GM18498 (cell line): ENCODE data around the gene UBE3C.
A peak's percentile ranks its signal among the peaks of the same experiment; 100 is the strongest.
"Not testable (repeated sequence)": the region's sequence is repeated elsewhere in the genome, so short reads cannot be mapped to it uniquely, and the experiment has no call there.

ENCODE experiments used
- ATAC-seq: cut with Tn5 transposase; IDR thresholded peaks from one replicate; pipeline ENCODE4 v1.9.1; 2021; ENCODE audit warnings: mild to moderate bottlenecking, moderate library complexity; ENCODE audit not compliant: unreplicated experiment

UBE3C gene

DNA sequence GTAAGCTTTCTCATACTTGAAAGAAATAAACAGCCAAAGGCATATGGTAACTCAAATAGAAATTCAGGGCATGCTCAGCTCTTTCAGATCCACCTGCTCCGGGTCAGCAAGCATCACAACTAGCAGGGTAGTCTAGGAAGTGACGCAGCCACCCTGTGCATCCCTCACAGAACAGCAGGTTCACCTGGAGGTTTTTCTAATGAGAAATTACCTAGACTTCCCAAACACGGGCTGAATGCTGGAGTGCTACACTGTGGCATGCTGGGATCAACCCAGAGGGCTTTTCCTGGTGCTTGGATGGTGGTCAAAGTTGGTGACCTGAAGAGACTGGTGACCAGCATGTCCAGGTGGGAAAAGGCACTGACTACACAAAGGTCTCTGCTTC, 131.3 kb downstream of the UBE3C start:
- ATAC-seq = no peak

DNA sequence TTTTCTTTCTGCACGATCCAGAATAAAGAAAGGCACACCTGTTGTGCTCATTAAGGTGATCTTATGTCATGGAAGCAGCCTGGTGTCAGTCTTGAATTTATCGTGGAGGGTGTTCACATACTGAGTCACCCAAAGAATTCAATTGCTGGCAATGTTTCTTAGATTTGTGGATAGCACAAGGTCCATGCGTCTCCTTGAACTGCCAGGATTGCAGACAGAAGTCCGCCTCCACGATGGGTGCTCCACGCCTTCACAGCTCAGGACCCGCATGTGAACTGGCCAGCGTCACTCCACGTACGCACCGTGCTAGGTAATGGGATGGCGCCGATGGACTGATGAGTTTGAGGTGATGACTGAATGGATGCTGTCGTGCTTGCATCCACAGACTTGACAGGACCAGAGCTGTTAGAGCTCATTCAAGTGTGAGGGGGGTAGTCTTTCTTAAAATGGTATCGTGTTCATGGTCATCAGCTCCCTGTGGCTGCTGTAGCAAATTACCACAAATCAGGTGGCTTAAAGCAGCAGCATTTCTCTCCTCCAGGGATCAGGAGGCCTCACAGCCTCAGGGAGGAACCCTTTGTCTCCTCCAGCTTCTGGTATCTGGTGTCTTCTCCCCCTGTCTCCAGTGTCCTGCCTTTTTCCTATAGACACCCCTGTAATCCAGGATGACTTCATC, 132.7 kb downstream of the UBE3C start:
- ATAC-seq = no peak

DNA sequence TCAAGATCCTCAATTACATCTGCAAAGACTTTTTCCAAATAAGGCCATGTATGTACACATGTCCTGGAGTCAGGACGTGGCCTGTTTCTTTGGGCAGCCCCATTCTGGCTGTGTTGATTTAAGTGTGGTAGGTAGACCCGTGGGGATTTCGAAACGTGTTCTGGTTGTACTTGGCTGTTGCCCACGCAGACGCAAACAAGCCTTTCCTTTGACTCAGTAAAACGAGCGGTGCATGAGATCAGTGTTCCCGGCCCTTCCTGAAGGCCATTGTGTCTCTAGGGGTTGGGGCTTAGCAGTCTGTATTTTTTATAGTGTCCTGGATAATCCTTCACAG, 133.2 kb downstream of the UBE3C start:
- no peak for ATAC-seq

DNA sequence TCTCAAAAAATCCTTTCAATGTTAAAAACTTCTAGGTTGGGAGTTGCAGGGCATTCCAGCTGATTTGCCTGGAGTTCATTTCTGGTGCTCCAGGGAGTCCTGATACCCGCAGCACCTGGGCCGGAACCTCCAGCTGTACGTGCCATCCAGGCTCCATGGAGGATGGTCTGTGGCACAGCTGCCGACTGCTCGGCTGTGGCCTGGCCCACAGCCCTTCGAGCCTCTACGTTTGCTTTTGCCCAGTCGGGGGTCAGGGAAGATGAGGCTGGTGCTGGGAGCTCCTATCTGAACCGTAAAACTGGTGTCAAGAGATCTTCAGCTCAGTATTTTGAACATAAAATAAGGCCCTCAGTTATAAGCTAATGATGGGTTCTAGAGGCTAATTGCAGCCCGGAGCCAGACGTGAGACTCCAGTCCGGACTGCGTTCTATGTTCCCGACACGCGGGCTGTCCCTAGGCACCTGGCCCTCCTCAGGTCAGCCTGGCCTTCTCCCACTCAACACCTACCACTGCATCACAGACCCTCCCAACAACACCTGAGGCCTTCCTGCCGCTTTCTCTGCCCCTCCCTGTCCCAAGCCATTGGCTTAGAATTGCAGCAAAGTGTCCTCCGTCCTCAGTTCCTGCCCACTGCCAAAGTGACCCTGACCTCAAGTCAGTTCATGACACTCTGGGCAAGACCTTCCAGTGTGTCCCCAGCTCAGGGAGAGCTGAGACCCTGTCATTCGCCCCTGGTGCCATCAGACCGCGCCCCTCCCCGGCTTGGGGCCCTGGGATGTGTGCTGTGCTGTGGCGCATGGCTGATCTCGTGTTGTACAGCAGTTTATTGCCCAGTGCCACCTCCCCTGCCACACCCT, 133.9 kb downstream of the UBE3C start:
- no peak for ATAC-seq

DNA sequence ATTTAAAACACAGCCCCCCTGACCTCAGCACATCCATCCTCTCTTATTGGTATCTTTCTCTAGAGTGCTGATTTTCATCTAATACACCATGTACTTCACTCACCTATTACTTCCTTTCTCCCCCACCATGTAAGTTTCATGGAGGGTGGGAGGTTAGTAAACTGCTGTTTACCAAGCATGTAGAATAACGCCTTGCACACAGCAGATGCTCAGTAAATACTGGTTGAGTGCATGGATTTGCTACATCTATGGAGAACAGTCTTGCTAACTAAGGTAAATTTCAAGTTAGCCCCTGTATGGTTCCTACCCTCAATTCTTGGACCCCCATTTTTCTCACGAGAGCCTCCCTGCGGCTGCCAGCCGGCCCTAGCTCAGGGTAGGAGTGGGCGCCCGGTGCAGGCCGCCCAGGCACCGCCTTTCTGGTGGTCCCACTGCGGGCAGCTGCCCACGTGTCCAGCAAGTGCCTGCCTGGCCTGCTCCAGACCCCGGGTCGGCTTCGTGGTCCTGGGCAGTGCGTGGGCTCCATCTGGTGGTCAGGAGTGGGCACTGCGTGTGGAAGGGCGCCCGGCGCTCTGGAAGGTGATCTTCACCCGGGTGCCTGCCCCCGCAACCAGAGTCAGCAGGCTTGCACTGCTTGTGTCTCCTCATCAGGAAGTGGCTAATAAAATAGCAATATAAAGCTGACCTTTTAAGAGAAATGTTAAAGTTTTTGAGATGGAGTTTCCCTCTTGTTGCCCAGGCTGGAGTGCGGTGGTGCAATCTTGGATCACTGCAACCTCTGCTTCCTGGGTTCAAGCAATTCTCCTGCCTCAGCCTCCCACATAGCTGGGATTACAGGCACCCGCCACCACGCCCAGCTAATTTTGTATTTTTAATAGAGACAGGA, 134.7 kb downstream of the UBE3C start:
- peak; percentile 84 for ATAC-seq

DNA sequence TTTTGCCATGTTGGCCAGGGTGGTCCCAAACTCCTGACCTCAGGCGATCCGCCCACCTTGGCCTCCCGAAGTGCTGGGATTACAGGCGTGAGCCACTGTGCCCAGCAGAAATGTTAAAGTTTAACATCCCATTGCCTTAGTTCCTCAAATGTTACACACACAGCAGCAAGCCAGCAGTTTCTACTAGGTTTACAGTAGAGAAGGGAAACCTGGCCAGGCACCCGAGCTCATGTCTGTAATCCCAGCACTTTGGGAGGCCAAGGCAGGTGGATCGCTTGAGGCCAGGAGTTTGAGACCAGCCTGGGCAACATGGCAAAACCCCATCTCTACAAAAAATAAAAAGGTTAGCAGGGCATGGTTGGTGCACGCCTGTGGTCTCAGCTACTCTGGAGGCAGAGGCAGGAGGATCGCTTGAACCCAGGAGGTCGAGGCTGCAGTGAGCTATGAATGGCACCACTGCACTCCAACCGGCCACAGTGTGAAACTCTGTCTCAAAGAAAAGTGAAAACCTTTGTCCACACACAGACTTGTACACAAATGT, 135.4 kb downstream of the UBE3C start:
- not testable (repeated sequence) for ATAC-seq

DNA sequence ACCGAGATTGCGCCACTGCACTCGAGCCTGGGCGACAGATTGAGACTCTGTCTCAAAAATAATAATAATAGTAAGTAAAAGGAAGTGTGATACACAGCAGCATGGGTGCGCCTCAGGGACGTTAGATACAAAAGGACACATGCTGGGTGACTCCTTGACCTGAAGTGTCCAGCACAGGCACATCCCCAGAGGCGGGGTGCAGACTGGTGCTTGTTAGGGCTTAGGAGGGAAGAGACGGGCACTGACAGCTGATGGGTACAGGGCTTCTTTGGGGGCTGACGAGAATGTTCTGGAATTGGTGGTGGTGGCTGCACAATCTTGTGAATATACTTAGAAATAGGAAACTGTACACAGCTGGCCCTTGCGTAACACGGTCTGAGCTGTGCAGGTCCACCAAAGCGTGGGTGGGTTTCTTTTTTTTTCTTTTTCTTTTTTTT, 136.3 kb downstream of the UBE3C start:
- ATAC-seq = no peak

DNA sequence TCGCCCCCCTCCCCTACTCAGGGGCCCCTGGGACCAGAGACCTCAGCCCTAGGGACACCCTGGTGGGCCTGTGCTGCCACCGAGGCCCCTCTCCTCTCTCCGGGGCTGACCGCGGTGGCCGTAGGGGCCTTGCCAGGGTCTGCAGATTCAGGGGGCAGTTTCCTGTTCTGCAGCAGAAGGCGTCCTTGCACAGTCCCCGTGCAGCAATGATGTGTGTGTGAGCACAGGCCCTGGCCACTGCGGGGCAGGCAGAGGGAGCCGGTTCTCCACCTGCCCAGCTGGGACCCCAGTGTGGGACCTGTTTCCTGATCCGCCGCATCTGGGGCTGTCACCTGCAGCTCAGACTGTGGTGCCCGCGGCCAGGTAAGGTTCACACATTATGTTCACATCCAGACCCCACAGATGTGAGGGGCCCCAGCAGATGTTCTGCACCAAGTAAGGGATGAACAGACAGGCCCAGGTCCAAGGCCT, 137.4 kb downstream of the UBE3C start:
- ATAC-seq = no peak

DNA sequence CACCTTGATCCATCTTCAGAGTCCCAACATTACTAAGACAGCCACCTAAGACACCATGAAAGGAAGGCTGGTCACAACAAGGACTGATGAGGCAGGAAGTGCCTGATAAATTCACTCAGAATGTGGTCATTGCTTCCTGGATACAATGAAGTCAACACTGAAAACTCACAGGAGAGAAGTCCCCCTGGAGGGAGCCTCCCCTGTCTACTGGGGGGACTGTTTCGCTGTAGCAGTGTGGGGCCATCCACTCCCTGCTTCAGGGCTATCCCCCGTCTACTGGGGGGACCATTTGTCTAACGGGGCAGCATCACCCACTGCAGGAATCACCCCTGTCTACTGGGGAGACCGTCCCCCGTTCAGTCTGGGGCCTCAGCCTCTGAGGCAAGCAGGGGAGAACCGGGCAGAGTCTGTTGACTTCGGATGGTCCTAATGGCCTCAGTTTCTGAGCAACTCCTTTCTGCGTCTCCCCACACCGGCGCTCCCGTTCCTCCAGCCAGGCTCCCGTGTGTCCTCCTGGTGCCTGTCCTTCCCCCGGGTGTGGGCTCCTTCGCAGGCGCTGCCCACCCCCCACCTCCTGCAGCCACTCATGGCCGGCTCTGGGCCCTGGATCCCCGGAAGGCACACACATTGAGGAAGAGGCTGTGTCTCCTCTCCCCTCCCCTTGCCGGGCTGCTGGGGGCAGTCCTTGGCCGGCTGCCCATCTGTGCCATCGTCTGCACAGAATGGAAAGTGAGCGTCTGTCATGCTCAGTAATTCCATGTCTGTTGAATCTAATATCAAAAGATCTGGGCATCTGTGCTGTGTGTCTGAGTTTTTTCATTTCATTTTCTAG, 138.2 kb downstream of the UBE3C start:
- ATAC-seq = no peak

DNA sequence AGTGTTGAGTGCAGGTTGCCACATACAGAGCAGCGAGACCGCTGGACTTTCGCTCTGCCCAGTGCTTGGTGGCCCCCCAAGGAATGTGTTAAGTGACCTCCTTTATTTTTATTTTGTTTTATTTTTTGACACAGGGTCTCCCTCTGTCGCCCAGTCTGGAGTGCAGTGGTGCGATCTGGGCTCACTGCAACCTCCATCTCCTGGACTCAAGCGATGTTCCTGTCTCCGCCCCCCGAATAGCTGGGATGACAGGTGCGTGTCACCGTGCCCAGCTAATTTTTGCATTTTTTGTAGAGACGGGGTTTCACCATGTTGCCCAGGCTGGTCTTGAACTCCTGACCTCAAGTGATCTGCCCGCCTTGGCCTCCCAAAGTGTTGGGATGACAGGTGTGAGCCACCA, 138.8 kb downstream of the UBE3C start:
- not testable (repeated sequence) for ATAC-seq

DNA sequence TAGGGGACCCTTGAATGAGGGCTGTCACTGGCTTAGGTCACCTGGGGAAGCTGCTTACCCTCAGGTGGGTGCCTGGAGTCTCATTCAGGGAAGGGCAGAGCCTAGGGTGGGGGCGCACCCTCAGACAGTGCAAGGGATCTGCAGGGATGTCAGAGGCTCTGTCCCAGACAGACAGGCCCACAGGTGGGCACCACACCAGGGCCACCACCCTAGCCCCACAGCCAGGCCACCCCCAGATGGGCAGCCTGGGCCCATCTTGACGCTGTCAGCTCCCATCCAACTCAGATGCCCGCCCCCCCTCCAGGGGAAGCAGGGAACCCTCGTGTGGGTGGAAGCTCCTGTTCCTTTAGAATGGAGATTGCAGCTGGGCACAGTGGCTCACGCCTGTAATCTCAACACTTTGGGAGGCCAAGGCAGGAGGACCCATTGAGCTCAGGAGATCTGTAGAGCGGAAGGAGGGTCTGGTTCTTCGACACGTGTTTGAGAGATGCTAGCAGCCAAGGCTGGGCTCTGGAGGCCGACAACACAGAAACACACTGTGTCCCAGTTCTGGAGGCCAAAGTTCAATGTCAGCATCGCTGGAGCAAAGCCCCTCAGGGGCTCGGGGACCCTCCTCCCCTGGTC, 139.6 kb downstream of the UBE3C start:
- ATAC-seq = no peak

DNA sequence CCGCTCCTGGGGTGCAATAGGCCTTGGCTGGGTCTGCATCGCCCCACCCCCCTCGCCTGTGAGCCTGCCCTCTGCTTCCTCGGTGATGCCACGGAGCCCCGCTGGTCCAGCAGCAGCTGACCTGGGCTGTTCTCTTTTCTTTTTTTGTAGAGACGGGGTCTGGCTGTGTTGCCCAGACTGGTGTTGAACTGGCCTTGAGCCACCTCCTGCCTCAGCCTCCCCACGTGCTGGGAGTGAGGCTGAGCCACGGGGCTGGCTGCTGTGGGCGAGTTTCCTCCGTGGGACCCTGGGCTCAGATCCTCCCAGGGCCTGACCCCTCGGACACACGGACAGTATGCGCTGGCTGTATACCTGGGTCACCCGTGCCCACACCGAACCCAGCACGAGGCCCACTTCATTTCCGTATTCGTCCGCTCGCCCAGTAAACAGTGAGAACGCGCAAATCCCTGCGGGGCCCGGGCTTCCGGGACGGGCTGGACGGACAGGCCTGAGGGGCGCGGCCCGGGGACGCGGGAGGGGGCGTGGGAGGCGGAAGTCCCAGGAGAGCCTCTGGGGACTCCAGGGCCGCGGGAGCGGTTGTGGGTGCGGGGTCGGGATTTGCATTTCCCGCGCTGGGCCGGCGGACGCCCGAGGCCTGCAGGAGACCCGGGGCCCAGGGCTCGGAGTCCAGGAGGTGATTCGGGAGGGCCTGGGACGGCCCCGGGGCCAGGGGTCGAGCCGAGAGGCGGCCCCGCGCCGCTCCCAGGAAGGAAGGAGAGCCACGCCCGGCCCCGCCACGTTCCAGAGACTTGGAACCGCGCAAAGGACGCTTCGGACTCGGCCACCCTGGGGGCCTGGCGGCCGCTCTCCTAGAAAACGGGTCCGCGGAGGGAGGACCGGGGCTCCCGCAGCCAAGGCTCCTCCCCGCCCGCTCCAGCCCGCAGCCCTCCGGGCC, 140.3 kb downstream of the UBE3C start:
- ATAC-seq = peak; percentile 62

DNA sequence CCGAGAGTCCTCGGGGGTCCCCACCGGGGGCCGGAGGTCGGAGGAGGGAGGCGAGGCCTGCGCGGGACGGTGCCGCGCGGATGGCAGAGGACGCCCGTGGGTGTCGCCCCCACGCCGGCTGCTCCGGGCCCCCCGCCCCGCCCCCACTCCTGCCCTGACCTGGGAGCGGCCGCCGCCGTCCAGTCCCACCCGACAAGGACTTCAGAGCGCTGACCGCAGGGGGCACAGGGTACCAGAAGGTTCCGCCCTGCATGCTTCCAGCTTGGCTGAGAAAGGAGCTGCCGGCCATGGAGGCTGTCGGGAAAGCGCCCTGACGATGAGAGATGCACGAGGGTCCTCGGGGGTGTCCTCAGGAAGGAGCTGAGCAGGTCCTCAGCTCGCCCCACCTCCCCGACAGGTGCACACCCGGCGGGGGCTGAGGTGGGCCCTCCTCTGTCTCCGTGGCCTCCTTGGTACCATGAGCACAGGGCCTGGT, 141.1 kb downstream of the UBE3C start:
- ATAC-seq = no peak

DNA sequence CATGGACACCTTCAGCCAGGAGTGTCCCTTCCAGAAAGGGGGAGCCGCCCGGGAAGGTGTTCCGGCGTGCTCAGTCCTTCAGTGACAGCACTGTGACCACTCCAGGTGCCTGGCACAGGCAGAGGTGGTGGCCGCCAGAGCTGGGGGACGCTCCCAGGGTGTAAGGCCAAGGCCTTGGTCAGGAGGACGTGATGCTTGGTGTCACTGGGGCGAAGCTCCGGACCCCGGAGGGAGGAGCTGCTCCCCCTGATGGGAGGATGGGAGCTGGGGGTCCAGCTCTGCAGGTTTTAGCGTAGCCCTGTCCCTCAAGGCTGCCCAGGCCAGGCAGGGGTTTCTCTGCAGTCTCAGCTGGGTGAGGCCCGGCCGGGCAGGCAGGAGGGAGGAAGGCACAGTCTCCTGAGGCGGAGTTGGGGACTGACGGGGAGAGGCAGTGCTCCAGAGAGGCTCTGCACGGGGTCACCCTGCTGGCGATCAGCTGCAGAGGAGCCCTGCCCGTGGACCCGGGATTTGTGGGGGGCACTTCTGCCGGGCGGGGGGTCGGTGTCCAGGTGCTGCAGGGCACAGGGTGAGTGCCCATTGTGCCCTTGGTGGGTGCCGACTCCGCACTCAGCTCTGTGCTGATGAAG, 141.6 kb downstream of the UBE3C start:
- no peak for ATAC-seq

DNA sequence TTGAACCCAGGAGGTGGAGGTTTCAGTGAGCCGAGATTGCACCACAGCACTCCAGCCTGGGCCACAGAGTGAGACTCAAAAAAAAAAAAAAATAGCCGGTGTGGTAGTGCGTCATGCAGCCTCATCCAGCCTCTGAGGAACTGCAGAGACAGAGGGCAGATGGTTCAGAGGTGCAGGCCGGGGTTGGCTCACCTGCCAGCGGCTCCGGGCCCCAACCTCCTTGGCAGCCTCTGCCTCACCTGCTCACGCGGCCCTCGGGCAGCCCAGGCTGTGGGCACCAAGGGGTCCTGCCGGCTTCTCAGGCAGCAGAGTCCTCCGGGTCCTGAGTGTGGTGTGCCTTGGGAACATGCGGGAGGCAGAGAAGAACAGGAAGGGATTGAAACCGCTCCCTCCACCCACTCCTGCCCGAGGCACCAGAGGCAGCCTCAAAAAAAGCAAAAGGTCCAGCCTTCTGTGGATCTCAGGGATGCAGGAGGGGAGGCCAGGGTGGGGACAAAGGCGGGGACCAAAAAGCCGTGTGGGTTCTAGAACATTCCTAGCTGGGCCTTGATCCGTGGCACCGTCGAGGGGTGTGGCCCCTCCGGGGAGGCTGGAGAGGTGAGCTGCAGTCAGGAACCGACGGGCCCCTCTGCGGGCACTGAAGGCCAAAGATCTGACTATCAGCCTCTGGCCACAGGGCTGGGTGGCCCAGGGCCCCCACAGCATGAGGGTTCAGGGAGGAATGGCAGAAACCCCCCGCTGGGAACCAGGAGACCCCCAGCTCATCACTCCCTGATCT, 142.7 kb downstream of the UBE3C start:
- no peak for ATAC-seq

DNA sequence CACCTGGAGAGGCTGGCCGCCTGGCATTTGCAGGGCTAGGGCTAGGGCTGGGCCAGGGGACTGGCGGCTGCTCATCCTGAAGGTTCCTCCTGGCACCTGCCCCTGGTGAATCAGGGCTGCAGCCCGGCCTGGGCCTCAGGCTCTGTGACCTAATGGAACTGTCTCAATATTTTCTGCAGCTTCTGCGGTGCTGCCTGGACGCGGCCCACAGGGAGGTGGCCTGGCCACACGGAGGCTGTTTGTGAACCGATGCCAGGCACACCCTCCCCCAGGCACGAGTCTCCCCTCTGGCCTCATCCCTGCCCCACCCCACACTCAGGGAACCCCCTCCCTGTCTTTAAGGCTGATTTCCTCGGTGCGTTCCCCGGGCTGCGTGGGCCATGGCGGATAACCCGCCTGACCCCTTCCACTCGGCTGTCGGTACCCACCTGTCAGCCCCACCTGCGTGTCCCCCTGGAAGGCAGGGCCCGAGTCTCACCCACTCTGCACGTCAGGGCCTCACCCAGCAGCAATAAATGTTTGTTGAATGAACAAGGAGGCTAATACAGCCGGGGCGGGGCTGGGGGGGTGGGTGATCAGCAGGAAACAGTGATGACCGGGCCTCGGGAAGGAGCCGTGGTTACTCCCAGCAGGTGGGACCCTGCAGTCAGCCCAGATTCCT, 143.5 kb downstream of the UBE3C start:
- ATAC-seq = no peak
